ENCODE results near the gene FHOD3.

DNA sequence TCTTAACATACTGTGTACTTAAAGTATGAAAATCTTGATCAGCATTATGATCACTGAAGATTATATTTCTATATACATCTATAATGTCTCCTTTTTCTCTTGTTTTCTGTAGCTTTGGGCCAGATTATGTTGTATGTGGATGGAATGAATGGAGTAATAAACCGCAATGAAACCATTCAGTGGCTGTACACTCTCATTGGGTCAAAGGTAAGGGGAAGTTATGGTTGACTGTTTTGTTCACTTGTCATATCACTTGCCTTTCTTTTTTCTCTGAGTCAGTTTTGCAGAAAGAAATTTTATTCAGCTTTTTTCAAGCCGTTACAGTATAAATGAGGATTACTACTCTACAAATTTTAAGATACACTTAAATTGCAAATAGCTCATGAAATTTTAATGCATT, 278.8 kb downstream of the FHOD3 start:
- no peak for TF ChIP-seq ZNF703 (CRISPR knock-in tag; IDR thresholded peaks at IDR 0.05; ENCODE audit: borderline replicate concordance)
- no peak for TF ChIP-seq U2AF1 (optimal IDR thresholded peaks at IDR 0.05; ENCODE audit: low read depth, low read length)
- TF ChIP-seq, protein P1, sequence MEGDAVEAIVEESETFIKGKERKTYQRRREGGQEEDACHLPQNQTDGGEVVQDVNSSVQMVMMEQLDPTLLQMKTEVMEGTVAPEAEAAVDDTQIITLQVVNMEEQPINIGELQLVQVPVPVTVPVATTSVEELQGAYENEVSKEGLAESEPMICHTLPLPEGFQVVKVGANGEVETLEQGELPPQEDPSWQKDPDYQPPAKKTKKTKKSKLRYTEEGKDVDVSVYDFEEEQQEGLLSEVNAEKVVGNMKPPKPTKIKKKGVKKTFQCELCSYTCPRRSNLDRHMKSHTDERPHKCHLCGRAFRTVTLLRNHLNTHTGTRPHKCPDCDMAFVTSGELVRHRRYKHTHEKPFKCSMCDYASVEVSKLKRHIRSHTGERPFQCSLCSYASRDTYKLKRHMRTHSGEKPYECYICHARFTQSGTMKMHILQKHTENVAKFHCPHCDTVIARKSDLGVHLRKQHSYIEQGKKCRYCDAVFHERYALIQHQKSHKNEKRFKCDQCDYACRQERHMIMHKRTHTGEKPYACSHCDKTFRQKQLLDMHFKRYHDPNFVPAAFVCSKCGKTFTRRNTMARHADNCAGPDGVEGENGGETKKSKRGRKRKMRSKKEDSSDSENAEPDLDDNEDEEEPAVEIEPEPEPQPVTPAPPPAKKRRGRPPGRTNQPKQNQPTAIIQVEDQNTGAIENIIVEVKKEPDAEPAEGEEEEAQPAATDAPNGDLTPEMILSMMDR (CRISPR knock-in tag; IDR thresholded peaks at IDR 0.05) = no peak
- TF ChIP-seq ZBTB7A (CRISPR knock-in tag; IDR thresholded peaks at IDR 0.05) = no peak
- TF ChIP-seq, protein P2, sequence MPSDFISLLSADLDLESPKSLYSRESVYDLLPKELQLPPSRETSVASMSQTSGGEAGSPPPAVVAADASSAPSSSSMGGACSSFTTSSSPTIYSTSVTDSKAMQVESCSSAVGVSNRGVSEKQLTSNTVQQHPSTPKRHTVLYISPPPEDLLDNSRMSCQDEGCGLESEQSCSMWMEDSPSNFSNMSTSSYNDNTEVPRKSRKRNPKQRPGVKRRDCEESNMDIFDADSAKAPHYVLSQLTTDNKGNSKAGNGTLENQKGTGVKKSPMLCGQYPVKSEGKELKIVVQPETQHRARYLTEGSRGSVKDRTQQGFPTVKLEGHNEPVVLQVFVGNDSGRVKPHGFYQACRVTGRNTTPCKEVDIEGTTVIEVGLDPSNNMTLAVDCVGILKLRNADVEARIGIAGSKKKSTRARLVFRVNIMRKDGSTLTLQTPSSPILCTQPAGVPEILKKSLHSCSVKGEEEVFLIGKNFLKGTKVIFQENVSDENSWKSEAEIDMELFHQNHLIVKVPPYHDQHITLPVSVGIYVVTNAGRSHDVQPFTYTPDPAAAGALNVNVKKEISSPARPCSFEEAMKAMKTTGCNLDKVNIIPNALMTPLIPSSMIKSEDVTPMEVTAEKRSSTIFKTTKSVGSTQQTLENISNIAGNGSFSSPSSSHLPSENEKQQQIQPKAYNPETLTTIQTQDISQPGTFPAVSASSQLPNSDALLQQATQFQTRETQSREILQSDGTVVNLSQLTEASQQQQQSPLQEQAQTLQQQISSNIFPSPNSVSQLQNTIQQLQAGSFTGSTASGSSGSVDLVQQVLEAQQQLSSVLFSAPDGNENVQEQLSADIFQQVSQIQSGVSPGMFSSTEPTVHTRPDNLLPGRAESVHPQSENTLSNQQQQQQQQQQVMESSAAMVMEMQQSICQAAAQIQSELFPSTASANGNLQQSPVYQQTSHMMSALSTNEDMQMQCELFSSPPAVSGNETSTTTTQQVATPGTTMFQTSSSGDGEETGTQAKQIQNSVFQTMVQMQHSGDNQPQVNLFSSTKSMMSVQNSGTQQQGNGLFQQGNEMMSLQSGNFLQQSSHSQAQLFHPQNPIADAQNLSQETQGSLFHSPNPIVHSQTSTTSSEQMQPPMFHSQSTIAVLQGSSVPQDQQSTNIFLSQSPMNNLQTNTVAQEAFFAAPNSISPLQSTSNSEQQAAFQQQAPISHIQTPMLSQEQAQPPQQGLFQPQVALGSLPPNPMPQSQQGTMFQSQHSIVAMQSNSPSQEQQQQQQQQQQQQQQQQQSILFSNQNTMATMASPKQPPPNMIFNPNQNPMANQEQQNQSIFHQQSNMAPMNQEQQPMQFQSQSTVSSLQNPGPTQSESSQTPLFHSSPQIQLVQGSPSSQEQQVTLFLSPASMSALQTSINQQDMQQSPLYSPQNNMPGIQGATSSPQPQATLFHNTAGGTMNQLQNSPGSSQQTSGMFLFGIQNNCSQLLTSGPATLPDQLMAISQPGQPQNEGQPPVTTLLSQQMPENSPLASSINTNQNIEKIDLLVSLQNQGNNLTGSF (CRISPR knock-in tag; IDR thresholded peaks at IDR 0.05) = no peak
- no peak for TF ChIP-seq EP300 (IDR thresholded peaks at IDR 0.05; ENCODE audit: low read depth in 2 of 2, low read length in 2 of 2)
- TF ChIP-seq EP300 (CRISPR knock-in tag; IDR thresholded peaks at IDR 0.05; ENCODE audit: borderline replicate concordance) = no peak
- TF ChIP-seq NR3C1 (CRISPR knock-in tag; IDR thresholded peaks at IDR 0.05) = no peak
- no peak for TF ChIP-seq FOSL1 (CRISPR knock-in tag; IDR thresholded peaks at IDR 0.05; ENCODE audit: borderline replicate concordance)
- no peak for TF ChIP-seq ZNF121 (CRISPR knock-in tag; IDR thresholded peaks at IDR 0.05)
- TF ChIP-seq ZFX (CRISPR knock-in tag; IDR thresholded peaks at IDR 0.05; ENCODE audit: low read depth) = no peak
- no peak for TF ChIP-seq TAF1 (CRISPR knock-in tag; IDR thresholded peaks at IDR 0.05)

Measured in HepG2 (cell line).